PC-9 (cell line): ENCODE results near the gene FOXO3.

Experiments
- EZH2 ChIP-seq: fragments of 200-600 bp; sonication (generic); IDR thresholded peaks from 2 replicates; pipeline ENCODE4 v1.8.0; 2017; ENCODE audit warnings: antibody characterized with exemption, low read depth
- TF ChIP-seq, protein P1 (sequence below): fragments of 200-600 bp; sonication (generic); conservative IDR thresholded peaks from 2 replicates; pipeline ENCODE4 v1.6.1; 2017; ENCODE audit warnings: mixed run types, antibody characterized with exemption, mild to moderate bottlenecking, moderate library complexity

DNA sequence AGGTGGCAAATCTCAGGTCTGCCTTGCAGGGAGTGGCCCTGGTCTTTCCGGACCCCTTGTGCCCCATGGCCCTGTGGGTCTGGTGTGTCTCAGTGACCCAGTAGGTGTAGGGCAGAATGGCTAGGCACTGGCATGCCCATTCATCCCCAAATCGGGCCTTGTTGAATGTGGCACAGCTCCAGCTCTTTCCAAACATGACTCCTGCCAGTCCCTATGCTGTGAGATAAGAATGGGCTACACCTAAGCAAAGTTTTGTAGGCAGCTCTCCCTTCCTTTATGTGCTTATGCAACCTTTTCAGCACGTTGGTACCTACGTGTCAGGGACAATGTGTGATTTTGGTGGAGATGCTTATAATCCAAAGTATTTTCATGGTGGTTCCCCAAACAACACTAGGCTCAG, 33.9 kb downstream of the FOXO3 start:
- TF ChIP-seq, protein P1, sequence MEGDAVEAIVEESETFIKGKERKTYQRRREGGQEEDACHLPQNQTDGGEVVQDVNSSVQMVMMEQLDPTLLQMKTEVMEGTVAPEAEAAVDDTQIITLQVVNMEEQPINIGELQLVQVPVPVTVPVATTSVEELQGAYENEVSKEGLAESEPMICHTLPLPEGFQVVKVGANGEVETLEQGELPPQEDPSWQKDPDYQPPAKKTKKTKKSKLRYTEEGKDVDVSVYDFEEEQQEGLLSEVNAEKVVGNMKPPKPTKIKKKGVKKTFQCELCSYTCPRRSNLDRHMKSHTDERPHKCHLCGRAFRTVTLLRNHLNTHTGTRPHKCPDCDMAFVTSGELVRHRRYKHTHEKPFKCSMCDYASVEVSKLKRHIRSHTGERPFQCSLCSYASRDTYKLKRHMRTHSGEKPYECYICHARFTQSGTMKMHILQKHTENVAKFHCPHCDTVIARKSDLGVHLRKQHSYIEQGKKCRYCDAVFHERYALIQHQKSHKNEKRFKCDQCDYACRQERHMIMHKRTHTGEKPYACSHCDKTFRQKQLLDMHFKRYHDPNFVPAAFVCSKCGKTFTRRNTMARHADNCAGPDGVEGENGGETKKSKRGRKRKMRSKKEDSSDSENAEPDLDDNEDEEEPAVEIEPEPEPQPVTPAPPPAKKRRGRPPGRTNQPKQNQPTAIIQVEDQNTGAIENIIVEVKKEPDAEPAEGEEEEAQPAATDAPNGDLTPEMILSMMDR, result no peak
- TF ChIP-seq EZH2, result no peak
